Measurements from ENCODE around the gene GPAT2.
"Not testable (repeated sequence)": the region's sequence is repeated elsewhere in the genome, so short reads cannot be mapped to it uniquely, and the experiment has no call there.

The GPAT2 gene

DNA sequence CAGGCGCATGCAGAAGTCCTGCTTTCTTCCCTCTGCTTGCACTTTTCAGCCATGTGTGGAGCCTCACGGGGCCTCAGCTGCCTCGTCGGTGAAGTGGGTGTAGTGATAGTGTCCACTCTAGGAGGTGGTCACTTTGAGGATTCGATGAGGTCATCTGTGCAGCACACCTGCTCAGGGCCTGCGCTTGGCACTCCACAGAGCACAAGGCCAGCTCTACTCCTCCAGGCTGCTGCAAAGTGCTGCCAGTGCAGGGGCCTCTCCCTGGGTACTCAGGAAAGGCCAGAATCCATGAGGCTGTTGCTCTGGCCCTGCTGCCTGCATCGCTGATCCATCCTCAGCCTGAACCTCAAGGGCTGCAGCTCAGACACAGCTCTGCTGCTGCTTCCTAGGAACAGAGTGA is 31.8 kb upstream of the GPAT2 start:
- H3K4me3 ChIP-seq, H3K27ac ChIP-seq: not testable (repeated sequence)

DNA sequence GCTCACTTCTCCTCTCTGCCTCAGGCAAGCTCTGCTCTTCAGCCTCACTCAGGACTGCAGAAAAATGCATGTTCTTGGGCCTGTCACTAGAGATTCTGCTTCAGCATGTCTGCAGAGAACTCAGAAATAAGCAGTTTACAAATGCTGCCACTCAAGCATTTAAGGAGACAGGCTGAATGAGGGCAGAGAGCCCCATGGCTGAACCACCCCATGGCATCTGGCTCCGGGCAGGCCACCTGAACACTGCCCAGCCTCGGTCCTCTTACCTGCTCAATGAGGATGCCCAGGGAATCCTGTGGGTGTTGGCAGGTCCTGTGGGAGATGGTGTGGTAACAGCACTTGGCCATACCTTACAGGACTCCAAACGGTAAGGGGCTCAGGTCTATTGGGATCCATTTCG is 31.2 kb upstream of the GPAT2 start:
- not testable (repeated sequence) for H3K4me3 ChIP-seq, H3K27ac ChIP-seq

DNA sequence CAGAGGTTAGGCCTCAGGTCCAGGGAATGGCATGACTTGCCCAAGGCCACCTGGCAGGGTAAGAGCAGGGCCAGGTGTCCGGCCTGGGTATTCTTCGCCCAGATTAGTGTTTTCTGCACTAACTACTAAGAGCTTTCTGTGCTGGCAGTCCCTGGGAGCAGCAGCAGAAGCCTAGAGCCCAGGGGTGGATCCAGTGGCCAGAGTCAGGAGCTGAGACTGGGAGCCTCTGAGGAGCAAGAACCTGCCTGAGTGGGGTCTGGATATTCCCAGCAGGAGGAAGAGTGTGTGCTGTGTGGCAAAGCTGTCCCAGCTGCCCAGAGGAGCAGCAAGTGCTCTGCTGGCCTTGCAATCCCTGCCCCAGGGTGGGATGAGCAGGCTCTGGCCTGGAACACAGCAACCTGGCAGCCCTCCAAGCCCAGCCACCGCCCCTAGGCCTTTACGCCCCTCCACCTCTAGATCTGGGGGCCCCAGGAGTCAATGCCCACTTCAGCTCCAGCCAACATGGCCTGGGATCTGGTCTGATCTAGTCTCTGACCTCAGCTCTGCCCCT is 30.7 kb upstream of the GPAT2 start:
- H3K4me3 ChIP-seq, result no peak overlapping the region
- H3K27ac ChIP-seq, result no peak overlapping the region

DNA sequence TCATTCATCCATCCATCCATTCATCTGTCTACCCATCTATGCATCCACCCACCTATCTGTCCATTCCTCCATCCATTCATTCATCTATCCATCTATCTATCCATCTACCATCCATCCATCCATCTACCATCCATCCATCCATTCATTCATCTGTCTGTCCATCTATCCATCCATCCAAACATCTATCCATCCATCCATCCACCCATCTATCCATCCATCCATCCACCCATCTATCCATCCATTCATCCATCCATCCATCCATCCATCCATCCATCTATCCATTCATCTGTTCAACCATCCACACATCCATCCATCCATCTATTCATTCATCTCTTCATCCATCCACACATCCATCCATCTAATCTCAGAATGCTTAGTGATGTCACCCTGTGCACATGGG is 30.0 kb upstream of the GPAT2 start:
- H3K27ac ChIP-seq, result not testable (repeated sequence)

DNA sequence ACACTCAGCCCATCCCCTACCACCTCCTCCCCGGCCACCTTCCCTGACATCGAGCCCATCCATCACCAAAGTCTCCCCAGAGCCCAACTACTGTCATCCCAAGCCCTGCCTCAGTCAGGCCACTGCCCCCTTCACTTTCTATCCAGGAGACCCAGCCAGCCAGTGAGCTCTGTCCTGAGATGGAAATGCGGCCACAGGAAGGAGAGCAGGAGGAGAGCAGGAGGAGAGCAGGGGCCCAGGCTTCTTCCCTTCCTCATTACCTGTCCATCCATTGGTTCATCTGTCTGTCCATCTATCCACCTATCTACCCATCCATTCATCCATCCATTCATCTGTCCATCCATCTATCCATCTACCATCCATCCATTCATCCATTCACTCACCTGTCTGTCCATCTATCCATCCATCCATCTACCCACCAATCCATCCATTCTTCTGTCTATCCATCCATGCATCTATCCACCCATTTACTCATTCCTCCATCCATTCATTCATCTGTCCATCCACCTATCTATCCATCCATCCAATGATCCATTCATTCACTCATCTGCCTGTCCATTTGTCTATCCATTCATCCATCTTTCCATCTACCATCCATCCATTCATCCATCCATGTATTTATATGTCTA is 29.4 kb upstream of the GPAT2 start:
- H3K4me3 ChIP-seq, H3K27ac ChIP-seq: not testable (repeated sequence)

More for the DNA sequence above, 30.0 kb upstream of the GPAT2 start:
- not testable (repeated sequence) for H3K4me3 ChIP-seq

DNA sequence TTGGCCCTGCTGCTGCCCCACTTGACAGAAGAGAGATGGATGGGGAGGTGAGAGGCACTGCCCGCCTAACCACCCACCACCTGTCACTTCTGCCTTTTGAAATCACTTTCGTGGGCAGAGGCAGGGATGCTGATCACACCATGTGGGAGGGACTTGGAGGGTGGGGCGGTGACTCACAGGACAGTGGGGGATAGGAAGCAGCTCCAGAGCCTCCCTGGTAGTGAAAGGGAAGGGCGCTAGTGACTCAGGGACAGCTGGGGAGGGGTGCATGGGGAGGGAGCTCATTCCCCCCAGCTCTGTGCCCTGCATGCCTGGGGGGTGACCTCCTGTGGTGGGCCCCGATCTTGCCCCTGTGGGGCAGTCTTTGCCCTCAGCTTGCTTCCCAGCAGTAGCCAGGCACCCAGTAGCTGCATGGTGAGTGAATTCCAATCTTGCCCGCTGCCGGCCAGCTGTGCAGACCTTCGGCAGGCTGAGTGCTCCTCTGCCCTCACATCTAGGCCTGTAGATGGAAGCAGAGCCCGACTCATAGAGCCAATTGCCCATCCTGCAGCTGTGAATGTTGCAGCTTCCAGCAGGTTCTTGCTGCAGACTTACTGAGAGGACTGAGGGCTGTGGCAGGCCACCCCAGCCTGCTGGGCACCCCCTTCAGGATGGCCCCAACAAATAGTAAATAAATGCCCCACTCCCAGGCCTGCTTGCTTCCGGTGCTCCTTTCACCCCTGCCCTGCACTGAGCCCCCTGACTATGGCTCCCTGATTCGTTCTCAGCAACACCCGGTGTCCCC is 28.6 kb upstream of the GPAT2 start:
- H3K27ac ChIP-seq, result peak overlapping the region in 1 of 21 experiments; percentile 41
- not testable (repeated sequence) for H3K4me3 ChIP-seq

DNA sequence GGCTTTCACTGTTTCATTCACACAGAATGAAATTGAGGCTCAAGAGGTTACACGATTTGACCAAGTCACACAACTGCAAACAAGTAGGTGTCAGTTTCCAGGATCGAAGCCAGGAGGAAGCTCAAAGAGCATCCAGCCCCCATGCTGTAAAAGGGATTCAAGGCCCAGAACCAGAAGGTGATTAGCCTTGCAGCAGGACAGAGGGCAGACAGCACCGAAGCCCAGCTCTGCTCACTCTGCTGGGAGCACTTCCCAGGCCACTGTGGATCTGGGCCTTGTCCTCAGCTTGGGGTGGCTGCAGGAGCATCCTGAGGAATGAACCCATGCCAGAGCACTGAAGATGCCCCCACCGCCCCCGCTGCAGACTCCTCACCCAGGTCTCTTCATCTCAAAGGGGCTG is 27.8 kb upstream of the GPAT2 start:
- H3K4me3 ChIP-seq, H3K27ac ChIP-seq: not testable (repeated sequence)

DNA sequence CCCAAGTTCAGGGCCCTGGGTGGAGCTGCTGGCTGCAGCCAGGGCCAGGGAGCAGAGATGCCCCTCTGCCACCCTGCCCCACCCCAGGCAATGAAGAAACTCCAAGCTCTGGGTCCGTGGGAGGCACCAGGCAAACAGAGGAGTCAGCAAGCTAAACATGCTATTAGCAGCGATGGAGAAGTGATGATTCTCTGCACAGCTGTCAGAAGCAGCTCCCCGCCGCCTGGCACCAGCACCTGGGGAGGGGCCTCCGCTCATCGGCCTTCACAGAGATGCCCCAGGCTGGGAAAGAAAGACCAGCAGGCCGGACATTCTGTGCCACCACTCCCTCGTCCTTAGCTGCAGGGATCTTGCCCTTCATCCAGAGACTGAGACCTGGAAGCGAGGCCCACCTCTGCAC is 27.2 kb upstream of the GPAT2 start:
- H3K4me3 ChIP-seq, result not testable (repeated sequence)

DNA sequence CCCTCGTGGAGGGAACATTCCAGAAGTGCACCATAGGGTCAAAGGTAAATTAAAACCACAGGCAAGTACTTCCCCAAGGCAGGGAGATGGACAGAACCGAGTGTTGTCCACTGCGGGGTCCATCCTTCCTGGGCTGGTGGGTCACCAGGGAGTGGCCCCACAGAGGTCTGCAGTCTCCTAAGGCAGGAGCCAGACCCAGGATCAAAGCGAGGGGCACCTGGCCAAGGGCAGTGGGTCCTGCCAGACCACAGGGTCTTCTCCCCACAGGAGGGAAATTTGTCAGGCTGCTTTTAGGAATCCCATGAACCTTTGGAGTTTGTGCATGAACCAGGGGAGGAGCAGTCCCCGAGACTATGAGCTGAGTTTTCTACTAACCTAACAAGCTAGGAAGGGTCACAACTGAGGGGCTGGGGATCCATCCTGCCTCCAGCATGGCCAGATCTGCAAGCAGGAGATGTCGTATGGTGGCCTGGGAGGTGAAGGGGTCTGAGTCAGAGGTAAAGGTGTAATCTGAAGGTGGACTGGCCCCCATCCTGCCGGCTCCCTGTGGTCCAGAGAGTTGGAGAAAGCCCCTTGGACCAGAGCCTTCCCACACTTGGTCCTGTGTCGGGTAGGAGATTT is 26.6 kb upstream of the GPAT2 start:
- not testable (repeated sequence) for H3K4me3 ChIP-seq, H3K27ac ChIP-seq

More for the DNA sequence above, 27.2 kb upstream of the GPAT2 start:
- H3K27ac ChIP-seq, result not testable (repeated sequence)

DNA sequence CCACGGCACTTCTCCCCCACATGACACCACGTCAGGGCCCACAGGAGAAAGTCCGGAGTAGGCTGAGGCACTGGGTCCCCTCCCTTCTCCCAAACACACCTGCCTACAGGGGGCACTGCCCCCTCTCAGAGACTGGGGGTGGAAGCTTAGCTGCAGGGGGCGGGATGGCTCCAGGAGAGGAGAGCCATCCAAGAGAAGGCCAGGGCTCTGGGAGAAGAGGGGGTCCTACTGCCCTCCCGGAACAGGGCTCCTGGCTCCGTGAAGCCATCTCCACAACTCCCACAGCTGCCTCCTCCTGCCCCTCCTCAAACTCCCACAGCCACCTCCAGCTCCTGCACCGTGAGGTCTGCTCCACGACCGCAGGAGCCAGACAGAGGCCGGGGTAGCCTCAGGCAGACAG is 25.6 kb upstream of the GPAT2 start:
- not testable (repeated sequence) for H3K27ac ChIP-seq, H3K4me3 ChIP-seq

DNA sequence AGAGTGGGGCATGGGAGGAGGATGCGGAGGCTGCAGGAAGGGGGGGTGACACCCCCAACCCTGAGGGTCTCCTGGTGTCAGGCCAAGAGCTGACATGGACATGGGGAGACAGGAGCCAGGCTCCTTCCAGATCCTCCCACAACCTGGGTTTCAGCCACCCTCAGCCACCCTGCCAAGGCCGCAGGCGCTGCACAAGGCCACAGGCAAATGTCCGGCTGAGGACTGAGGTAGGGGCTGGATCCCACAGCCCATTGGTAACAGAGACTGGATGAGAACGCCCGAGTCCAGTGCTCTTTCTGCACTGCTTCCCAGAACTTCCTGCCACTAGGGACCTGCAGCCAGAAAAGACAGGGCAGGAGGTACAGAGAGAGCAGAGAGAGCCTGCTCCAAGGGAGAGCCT is 24.7 kb upstream of the GPAT2 start:
- not testable (repeated sequence) for H3K27ac ChIP-seq, H3K4me3 ChIP-seq

DNA sequence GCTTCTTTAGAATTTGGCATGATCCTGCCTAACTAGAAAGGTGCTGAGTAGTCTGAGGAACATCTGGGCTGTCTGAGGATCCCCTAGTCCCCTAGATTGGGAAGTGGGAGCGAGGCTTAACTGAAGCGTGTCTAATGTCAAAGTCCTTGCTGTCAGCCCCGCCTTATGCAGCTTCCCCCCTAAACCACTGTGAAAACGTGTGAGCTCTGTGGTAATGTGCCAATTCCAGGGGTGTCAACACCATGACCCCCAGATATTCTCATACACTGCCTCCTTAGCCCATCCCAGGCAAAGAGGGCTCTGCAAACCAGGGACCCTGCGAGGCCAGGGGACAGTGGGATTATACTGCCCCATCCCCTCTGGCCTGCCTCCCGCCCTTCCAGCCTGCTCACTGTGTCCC is 21.1 kb upstream of the GPAT2 start:
- H3K4me3 ChIP-seq, H3K27ac ChIP-seq: not testable (repeated sequence)

DNA sequence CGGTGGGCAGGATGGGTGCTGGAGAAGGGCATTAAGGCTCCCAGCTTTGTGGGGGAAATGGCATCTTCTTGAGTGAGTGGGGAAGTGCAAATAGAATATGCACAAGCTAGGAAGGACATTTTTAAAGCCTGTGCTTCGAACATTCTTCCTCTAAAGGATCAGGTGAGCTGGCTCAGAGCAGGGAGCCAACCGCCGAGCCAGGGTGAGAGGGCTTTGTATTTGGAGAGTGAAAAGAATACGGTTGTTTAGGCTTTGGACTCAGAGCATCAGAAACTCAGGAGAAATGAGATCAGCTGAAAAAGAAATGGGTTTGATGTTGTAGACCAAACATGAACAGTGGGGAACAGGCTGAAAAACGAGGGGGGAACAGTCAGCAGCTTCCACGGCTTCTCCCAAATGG is 19.8 kb upstream of the GPAT2 start:
- not testable (repeated sequence) for H3K27ac ChIP-seq, H3K4me3 ChIP-seq

DNA sequence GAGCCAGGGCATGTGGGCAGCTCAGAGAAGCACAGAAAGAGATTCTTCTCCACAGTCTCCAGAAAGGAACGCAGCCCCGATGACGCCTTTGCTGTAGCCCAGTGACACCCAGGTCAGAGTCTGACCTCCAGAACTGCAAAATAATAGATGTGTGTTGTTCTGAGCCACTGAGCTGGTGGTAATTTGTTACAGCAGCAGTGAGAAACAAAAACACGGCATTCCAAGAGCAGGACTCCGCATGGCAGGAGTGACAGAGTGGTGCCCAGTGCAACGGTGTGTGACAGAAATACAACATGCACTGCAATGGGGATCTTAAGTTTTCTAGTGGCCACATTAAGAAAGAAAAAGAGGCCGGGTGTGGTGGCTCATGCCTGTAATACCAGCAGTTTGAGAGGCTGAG is 18.7 kb upstream of the GPAT2 start:
- H3K4me3 ChIP-seq, H3K27ac ChIP-seq: not testable (repeated sequence)

DNA sequence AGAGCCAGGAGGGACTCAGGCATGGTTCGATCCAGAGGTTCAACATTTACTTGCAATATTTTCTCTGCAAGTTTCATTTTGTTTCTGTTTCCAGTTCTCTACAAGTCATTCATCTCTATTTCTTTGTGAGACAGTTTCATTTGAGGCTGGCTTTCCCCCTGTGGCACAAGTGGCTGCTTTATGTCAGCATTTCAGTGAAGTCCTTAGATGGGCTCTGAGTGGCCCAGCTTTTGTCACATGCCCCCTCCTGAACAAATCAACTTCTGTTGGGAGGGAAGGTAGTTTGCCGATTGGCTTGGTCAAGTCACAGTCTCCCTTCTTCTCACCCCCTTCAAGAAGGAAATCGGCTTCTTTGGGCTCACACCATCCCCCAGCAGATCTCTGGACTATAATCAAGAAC is 17.9 kb upstream of the GPAT2 start:
- not testable (repeated sequence) for H3K27ac ChIP-seq, H3K4me3 ChIP-seq

DNA sequence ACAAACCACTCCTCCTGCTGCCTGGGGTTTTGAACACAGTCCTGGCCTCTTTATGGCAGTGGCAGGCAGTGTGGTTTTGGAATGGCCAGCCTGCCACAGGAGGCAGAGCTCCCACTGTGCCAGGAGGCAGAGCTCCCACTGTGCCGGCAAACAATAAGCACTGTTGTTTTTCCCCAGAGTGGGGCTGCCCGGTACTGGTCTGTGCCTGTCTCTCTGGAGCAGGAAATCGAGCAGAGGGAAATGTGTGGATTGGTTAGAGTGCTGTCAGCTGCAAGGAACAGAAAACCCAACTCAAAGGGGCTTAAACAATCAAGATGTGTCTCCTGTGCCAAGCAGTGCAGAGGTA is 15.2 kb upstream of the GPAT2 start:
- not testable (repeated sequence) for H3K27ac ChIP-seq, H3K4me3 ChIP-seq

DNA sequence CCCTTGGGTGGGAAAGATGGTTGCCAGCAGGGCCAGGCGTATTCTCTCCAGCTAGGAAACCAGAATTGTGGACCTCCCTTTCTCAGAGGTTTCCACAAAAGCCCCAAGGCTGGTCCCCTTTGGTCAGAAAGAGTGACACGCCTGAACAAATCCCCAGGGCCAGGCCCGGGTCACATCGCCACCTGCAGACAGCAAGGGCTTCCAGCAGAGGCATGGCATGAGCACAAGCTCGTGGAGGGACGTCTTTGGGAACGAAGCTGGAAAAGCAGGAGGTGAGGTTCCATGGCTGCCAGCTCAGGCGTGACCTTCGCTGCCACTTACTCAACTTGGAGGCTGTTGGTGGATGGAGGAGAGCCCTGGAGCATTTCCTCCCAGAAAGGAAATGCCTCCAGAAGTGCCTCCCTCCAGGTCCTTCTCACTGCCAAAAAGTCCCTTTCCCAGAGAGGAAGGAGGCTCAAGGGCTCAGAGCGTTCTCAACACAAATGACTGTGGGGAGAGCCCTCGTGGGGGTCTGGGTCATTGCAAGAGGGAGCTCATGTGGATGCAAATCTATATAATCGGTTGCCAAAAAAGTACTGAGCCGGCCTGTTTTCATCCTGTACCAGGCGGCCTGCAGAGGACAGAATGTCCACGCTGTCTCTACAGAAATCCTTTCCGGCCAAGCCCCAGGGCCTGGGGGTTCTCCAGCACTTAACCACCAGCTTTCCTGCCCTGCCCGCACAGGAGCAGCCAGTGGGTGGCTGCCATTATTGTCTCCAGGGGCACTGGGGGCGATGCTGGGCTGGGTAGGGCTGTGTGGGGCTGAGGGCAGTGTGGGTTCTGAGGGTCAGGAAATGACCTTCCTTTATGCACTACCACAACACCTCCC is 14.6 kb upstream of the GPAT2 start:
- not testable (repeated sequence) for H3K27ac ChIP-seq, H3K4me3 ChIP-seq

DNA sequence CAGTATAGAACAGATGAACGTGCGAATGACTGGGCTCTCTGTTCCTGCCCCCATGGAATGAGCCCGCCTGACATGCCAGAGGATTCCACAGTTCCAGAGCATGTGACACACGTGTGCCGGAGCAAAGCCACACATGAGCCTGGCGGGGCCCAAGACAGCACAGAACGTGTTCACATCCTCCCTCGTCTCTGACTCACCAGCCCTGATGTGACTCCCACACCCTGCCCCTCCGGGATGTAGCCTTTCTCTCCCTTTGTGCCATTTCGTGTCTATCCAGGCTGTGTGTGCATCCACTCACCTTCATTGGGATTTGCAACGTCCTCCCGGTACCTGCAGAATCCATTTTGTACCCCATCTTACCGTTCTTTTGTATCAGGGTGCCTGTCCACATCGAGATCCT is 838 bp upstream of the GPAT2 start:
- H3K27ac ChIP-seq, H3K4me3 ChIP-seq: not testable (repeated sequence)

DNA sequence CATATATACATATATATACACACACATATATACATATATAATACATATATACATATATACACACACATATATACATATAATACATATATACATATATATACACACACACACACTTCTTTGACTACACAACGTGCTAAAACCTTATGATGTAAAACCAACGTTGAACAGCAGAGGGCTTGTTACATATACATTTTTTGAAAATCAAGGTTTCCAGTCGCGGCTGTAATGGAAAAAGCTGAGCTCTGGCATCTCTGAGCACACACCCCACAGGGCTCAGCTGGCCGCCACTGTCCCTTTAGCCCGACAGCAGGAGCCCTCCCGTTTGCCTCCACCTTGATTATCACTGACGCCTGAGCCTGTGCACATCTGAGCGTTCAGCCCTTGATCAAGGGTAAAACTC is 719 bp downstream of the GPAT2 start:
- H3K27ac ChIP-seq, H3K4me3 ChIP-seq: not testable (repeated sequence)

DNA sequence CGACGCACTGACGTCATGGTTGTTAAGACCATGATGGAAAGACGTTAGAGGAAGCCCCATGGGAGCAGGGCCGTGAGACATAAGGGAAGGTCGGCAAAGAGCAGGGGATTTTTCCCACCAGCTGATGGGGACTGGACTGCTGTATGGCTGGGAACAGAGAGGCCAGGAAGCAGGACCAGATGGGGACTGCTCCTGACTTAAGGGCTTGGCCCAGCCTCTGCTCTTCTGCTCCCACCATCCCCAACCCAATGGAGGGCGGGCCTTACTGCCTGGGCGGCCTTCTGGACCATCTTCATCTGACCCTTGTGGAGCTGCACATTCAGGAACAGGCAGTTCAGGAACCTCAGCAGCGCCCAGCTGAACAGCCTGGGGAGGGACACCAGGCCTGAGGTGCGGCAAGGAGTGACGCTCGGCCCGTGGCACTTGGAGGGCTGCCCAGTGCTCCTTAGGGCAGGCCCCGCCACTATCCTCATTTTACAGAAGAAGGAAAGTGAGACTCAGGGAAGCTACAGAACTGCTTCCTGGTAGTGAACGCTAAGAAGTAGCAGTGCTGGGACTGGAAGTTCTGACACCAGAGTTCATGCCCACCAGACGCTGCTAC is 6.9 kb downstream of the GPAT2 start:
- not testable (repeated sequence) for H3K27ac ChIP-seq, H3K4me3 ChIP-seq

All from skin epidermis (tissue), 12 donors.